Endothelial cell of umbilical vein (primary cell): ENCODE data around the gene STX4.

Experiments
- CTCF ChIP-seq, 2 donors: IDR thresholded peaks; 1 replicate in 1 of 2; 2 replicates in 1 of 2; pipeline ENCODE4 v1.5.1; 2011; ENCODE audit warnings: low read length in 2 of 2, mild to moderate bottlenecking in 2 of 2, moderate library complexity in 2 of 2, control low read depth in 1 of 2, inconsistent platforms in 1 of 2, low read depth in 1 of 2; ENCODE audit not compliant: insufficient read depth in 1 of 2; ENCODE audit errors: extremely low read depth in 1 of 2
- EZH2 ChIP-seq: IDR thresholded peaks from 2 replicates; pipeline ENCODE4 v1.6.1; 2012; ENCODE audit warnings: borderline replicate concordance, low read depth, mild to moderate bottlenecking, moderate library complexity, low read length, inconsistent platforms; ENCODE audit not compliant: severe bottlenecking
- GATA2 ChIP-seq: IDR thresholded peaks from 2 replicates; pipeline ENCODE4 v1.7.0; 2011; ENCODE audit warnings: low read depth, mild to moderate bottlenecking, moderate library complexity, mixed read lengths, low read length; ENCODE audit not compliant: insufficient read length, insufficient read depth
- JUN ChIP-seq: IDR thresholded peaks from 2 replicates; pipeline ENCODE4 v1.6.1; 2011; ENCODE audit warnings: borderline replicate concordance, low read depth; ENCODE audit not compliant: insufficient read length, insufficient read depth
- MAX ChIP-seq: IDR thresholded peaks from 2 replicates; pipeline ENCODE4 v1.6.1; 2011; ENCODE audit not compliant: insufficient read depth, insufficient read length
- MYC ChIP-seq: IDR thresholded peaks from one replicate; pipeline ENCODE4 v1.6.1; 2011; ENCODE audit warnings: mild to moderate bottlenecking, low read depth, low read length
- POLR2A ChIP-seq: IDR thresholded peaks from 2 replicates; pipeline ENCODE4 v1.6.1; 2012; ENCODE audit warnings: low read depth, mild to moderate bottlenecking, control low read depth, low read length
- POLR2AphosphoS5 ChIP-seq: IDR thresholded peaks from 2 replicates; pipeline ENCODE4 v1.6.1; 2012; ENCODE audit warnings: low read depth, mild to moderate bottlenecking, control low read depth, low read length, moderate library complexity; ENCODE audit not compliant: insufficient read depth

- TF ChIP-seq POLR2A (no peak), POLR2AphosphoS5 (no peak), MAX (no peak), EZH2 (no peak), CTCF (IDR thresholded peaks at IDR 0.05; ENCODE audit: extremely low read depth in 1 of 2, insufficient read depth in 1 of 2, low read depth in 1 of 2, low read length in 2 of 2) (no peak), MYC (no peak), JUN (no peak), GATA2 (no peak)
Observed at GRCh38 chr16:31050280-31051030, 17.1 kb downstream of the STX4 start.
